ENCODE measurements around the gene PAM. TPM values are rescaled to one million over a fixed set of nuclear protein-coding genes. Genes with fewer than 3 reads are reported as not detected.

PAM gene
- total RNA-seq, 1 donor from 2014 or later = 85.6 TPM

GRCh38 chr5:102760815-102761214 lies 5.7 kb downstream of the PAM start:
- TF ChIP-seq CTCF (conservative IDR thresholded peaks at IDR 0.05) = no peak
- Mint-ChIP-seq H3K4me3 (no peak overlapping the region), H3K9me3 (no peaks in the 10 kb centered on the region), H3K27me3 (ENCODE audit: low read depth) (no peaks in the 10 kb centered on the region), H3K4me1 (peaks cover 24% of the 10 kb centered on the region), H3K36me3 (ENCODE audit: low read depth) (peaks cover 3% of the 10 kb centered on the region), H3K27ac (ENCODE audit: unreplicated experiment) (peak overlapping the region; percentile 57)
- DNase-seq (ENCODE audit: low read depth, low spot score) = no peak

GRCh38 chr5:102762095-102762534 lies 7.0 kb downstream of the PAM start:
- Mint-ChIP-seq H3K4me1 (peaks cover 17% of the 10 kb centered on the region), H3K36me3 (ENCODE audit: low read depth) (peaks cover 3% of the 10 kb centered on the region), H3K9me3 (no peaks in the 10 kb centered on the region), H3K27ac (ENCODE audit: unreplicated experiment) (no peak overlapping the region), H3K4me3 (no peak overlapping the region), H3K27me3 (ENCODE audit: low read depth) (no peaks in the 10 kb centered on the region)
- TF ChIP-seq CTCF (conservative IDR thresholded peaks at IDR 0.05) = no peak
- DNase-seq (ENCODE audit: low read depth, low spot score) = no peak

GRCh38 chr5:102762562-102763227 lies 7.6 kb downstream of the PAM start:
- no peak for DNase-seq (ENCODE audit: low read depth, low spot score)
- Mint-ChIP-seq H3K27ac (ENCODE audit: unreplicated experiment) (no peak overlapping the region), H3K36me3 (ENCODE audit: low read depth) (peaks cover 3% of the 10 kb centered on the region), H3K4me1 (peaks cover 22% of the 10 kb centered on the region), H3K27me3 (ENCODE audit: low read depth) (no peaks in the 10 kb centered on the region), H3K9me3 (no peaks in the 10 kb centered on the region), H3K4me3 (no peak overlapping the region)
- TF ChIP-seq CTCF (conservative IDR thresholded peaks at IDR 0.05) = no peak

GRCh38 chr5:102763734-102764133 lies 8.6 kb downstream of the PAM start:
- Mint-ChIP-seq H3K27me3 (ENCODE audit: low read depth) (no peaks in the 10 kb centered on the region), H3K27ac (ENCODE audit: unreplicated experiment) (no peak overlapping the region)
- DNase-seq (ENCODE audit: low read depth, low spot score) = no peak

GRCh38 chr5:102764381-102765004 lies 9.4 kb downstream of the PAM start:
- no peaks in the 10 kb centered on the region for H3K27me3 Mint-ChIP-seq (ENCODE audit: low read depth)
- peaks cover 3% of the 10 kb centered on the region for H3K36me3 Mint-ChIP-seq (ENCODE audit: low read depth)

More at GRCh38 chr5:102763734-102764133, 8.6 kb downstream of the PAM start:
- no peak overlapping the region for H3K4me3 Mint-ChIP-seq
- no peaks in the 10 kb centered on the region for H3K9me3 Mint-ChIP-seq
- peaks cover 3% of the 10 kb centered on the region for H3K36me3 Mint-ChIP-seq (ENCODE audit: low read depth)
- H3K4me1 Mint-ChIP-seq = peaks cover 17% of the 10 kb centered on the region
- no peak for TF ChIP-seq CTCF (conservative IDR thresholded peaks at IDR 0.05)

More at GRCh38 chr5:102764381-102765004, 9.4 kb downstream of the PAM start:
- Mint-ChIP-seq H3K4me1 (peaks cover 17% of the 10 kb centered on the region), H3K9me3 (no peaks in the 10 kb centered on the region), H3K4me3 (no peak overlapping the region), H3K27ac (ENCODE audit: unreplicated experiment) (no peak overlapping the region)
- no peak for TF ChIP-seq CTCF (conservative IDR thresholded peaks at IDR 0.05)
- no peak for DNase-seq (ENCODE audit: low read depth, low spot score)
